Measurements from ENCODE around the gene NFIC. TPM values are rescaled to one million over a fixed set of nuclear protein-coding genes. Genes with fewer than 3 reads are reported as not detected.

The NFIC gene
- total RNA-seq, 1 experiment from 2014 or later: 75.6 TPM

- H3K4me2 ChIP-seq: no peak overlapping the region
- no TSS peak for BruUV-seq (replicated peaks)
- no peak overlapping the region for H3K27ac ChIP-seq
- H3K79me2 ChIP-seq (ENCODE audit: low read depth): no peaks in the 10 kb centered on the region
- no peaks in the 10 kb centered on the region for H3K4me1 ChIP-seq (replicated peaks; ENCODE audit: insufficient read depth)
- H3K27me3 ChIP-seq (ENCODE audit: insufficient read depth, low read depth): no peaks in the 10 kb centered on the region
- DNase-seq: no peak
- H3K9me2 ChIP-seq (ENCODE audit: insufficient read depth): no peaks in the 10 kb centered on the region
- TF ChIP-seq EZH2 (IDR thresholded peaks at IDR 0.05; ENCODE audit: low read depth) (no peak), CTCF (conservative IDR thresholded peaks at IDR 0.05) (no peak)
- POLR2A ChIA-PET (ENCODE audit: unreplicated experiment): no interaction called here
- no peaks in the 10 kb centered on the region for H3F3A ChIP-seq (ENCODE audit: insufficient read depth, low read depth)
- intact Hi-C loops (cut with micrococcal nuclease; ENCODE audit: unreplicated experiment): no loop called here
- H4K20me1 ChIP-seq (ENCODE audit: insufficient read depth): no peaks in the 10 kb centered on the region
- H3K36me3 ChIP-seq (ENCODE audit: low read depth): no peaks in the 10 kb centered on the region
- H3K4me3 ChIP-seq: no peak overlapping the region
- H2AFZ ChIP-seq: no peak overlapping the region
- H3K9me3 ChIP-seq (ENCODE audit: insufficient read depth, low read depth): no peaks in the 10 kb centered on the region
- CTCF ChIA-PET: no interaction called here
These were observed 16.2 kb upstream of the NFIC start for GRCh38 chr19:3350014-3350663.

DNA sequence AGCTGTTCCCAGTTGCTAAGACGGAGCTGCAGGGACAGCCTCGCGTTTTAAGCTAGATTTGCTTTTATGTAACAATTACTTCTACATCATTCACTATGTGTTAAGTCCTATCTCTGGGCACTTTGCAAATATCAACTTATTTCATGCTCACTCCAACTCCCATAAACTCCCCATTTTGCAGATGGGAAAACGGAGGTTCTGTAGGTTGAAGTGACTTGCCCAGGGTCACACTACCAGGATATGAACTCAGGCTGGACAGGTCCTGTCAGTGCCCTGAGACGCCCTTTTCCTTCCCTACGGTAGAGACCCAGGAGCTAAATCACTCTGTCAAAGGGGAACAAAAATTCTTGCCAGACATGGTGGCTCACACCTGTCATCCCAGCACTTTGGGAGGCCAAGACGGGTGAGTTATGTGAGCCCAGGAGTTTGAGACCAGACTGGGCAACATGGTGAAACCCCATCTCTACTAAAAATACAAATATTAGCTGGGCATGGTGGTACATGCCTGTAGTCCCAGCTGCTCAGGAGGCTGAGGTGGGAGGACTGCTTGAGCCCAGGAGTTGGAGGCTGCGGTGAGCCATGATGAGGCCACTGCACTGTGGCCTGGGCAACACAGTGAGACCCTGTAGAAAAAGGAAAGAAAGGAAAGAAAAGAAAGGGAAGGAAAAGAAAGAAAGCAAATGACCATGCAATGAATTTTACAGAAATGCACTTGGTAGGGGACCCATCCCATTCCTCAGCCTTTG, 14.5 kb upstream of the NFIC start:
- no peaks in the 10 kb centered on the region for H3K79me2 ChIP-seq (ENCODE audit: low read depth)
- no peaks in the 10 kb centered on the region for H3K36me3 ChIP-seq (ENCODE audit: low read depth)
- H3K4me2 ChIP-seq: no peak overlapping the region
- H4K20me1 ChIP-seq (ENCODE audit: insufficient read depth): no peaks in the 10 kb centered on the region
- intact Hi-C loops (cut with micrococcal nuclease; ENCODE audit: unreplicated experiment): no loop called here
- DNase-seq: no peak
- no peaks in the 10 kb centered on the region for H3K27me3 ChIP-seq (ENCODE audit: insufficient read depth, low read depth)
- BruUV-seq (replicated peaks): no TSS peak
- H3K27ac ChIP-seq: no peak overlapping the region
- CTCF ChIA-PET: no interaction called here
- TF ChIP-seq EZH2 (IDR thresholded peaks at IDR 0.05; ENCODE audit: low read depth): no peak
- no peak for TF ChIP-seq CTCF (conservative IDR thresholded peaks at IDR 0.05)
- H2AFZ ChIP-seq: no peak overlapping the region
- H3K4me1 ChIP-seq (replicated peaks; ENCODE audit: insufficient read depth): no peaks in the 10 kb centered on the region
- H3K9me3 ChIP-seq (ENCODE audit: insufficient read depth, low read depth): no peaks in the 10 kb centered on the region
- POLR2A ChIA-PET (ENCODE audit: unreplicated experiment): no interaction called here
- H3F3A ChIP-seq (ENCODE audit: insufficient read depth, low read depth): peaks cover 4% of the 10 kb centered on the region; the same call in 1 of the 2 replicates
- H3K9me2 ChIP-seq (ENCODE audit: insufficient read depth): no peaks in the 10 kb centered on the region
- H3K4me3 ChIP-seq: no peak overlapping the region

GRCh38 chr19:3353493-3353892, 12.9 kb upstream of the NFIC start:
- H3K9me3 ChIP-seq (ENCODE audit: insufficient read depth, low read depth): no peaks in the 10 kb centered on the region
- no peak overlapping the region for H3K4me3 ChIP-seq
- H3K27ac ChIP-seq: no peak overlapping the region
- TF ChIP-seq EZH2 (IDR thresholded peaks at IDR 0.05; ENCODE audit: low read depth) (no peak), CTCF (conservative IDR thresholded peaks at IDR 0.05) (no peak)
- CTCF ChIA-PET: no interaction called here
- intact Hi-C loops (cut with micrococcal nuclease; ENCODE audit: unreplicated experiment): no loop called here
- no peak overlapping the region for H3K4me2 ChIP-seq
- no peaks in the 10 kb centered on the region for H3K36me3 ChIP-seq (ENCODE audit: low read depth)
- peaks cover 10% of the 10 kb centered on the region; the same call in 1 of the 2 replicates for H3F3A ChIP-seq (ENCODE audit: insufficient read depth, low read depth)
- no peaks in the 10 kb centered on the region for H3K9me2 ChIP-seq (ENCODE audit: insufficient read depth)
- no peak for DNase-seq
- no TSS peak for BruUV-seq (replicated peaks)
- H3K4me1 ChIP-seq (replicated peaks; ENCODE audit: insufficient read depth): no peaks in the 10 kb centered on the region
- POLR2A ChIA-PET (ENCODE audit: unreplicated experiment): no interaction called here
- no peak overlapping the region for H2AFZ ChIP-seq
- H3K79me2 ChIP-seq (ENCODE audit: low read depth): no peaks in the 10 kb centered on the region
- H4K20me1 ChIP-seq (ENCODE audit: insufficient read depth): no peaks in the 10 kb centered on the region
- H3K27me3 ChIP-seq (ENCODE audit: insufficient read depth, low read depth): no peaks in the 10 kb centered on the region
